Astrocyte (in vitro differentiated cells and primary cell): ENCODE results near the gene RPS27L.

Experiments
- EZH2 ChIP-seq: IDR thresholded peaks from 2 replicates; pipeline ENCODE4 v1.6.1; 2012; ENCODE audit warnings: mild to moderate bottlenecking, low read length, inconsistent platforms; ENCODE audit not compliant: insufficient read depth
- TF ChIP-seq, protein P1 (sequence below): IDR thresholded peaks from 2 replicates; pipeline ENCODE4 v1.5.1; 2011; ENCODE audit warnings: low read depth, mild to moderate bottlenecking, inconsistent platforms, low read length, moderate library complexity; ENCODE audit not compliant: insufficient read depth

DNA sequence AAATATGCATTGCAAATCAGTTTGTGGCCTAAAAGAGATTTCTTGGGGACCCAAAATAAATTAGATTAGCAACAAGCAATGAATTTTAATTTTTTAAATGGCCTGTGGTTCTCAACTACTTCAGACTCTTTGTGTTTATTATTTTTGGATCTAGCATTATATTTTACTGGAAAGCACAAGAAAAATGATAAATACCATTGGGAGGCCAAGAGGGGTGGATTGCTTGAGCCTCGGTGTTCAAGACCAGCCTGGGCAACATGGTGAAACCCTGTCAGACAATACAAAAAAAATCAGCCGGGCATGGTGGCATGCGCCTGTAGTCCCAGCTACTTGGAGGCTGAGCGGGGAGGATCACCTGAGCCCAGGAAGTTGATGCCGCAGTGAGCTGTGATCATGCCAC is 22.0 kb downstream of the RPS27L start:
- TF ChIP-seq, protein P1, sequence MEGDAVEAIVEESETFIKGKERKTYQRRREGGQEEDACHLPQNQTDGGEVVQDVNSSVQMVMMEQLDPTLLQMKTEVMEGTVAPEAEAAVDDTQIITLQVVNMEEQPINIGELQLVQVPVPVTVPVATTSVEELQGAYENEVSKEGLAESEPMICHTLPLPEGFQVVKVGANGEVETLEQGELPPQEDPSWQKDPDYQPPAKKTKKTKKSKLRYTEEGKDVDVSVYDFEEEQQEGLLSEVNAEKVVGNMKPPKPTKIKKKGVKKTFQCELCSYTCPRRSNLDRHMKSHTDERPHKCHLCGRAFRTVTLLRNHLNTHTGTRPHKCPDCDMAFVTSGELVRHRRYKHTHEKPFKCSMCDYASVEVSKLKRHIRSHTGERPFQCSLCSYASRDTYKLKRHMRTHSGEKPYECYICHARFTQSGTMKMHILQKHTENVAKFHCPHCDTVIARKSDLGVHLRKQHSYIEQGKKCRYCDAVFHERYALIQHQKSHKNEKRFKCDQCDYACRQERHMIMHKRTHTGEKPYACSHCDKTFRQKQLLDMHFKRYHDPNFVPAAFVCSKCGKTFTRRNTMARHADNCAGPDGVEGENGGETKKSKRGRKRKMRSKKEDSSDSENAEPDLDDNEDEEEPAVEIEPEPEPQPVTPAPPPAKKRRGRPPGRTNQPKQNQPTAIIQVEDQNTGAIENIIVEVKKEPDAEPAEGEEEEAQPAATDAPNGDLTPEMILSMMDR, result no peak
- no peak for TF ChIP-seq EZH2
